K562 (cell line): ENCODE measurements around the gene C2CD4C. TPM values are rescaled to one million over a fixed set of nuclear protein-coding genes. Genes with fewer than 3 reads are reported as not detected.

Source experiments
- ATAC-seq: fragments of 200-7000 bp; cut with Tn5 transposase; 3 replicates; pipeline ENCODE4 v1.9.1; 2020; ENCODE audit warnings: moderate library complexity
- BruUV-seq: library from RNA; stranded (reverse); fragments of 400-500 nt; replicated peaks from 2 replicates; lab custom pipeline; 2021; lab: Mats Ljungman, UMichigan
- CTCF ChIA-PET: fragments of 300-600 bp; formaldehyde crosslinking; extraction: SDS; loops from one replicate; lab custom pipeline; 2021; ENCODE audit warnings: low intra/inter-chr PET ratio; lab: Yijun Ruan, JAX
- POLR2A ChIA-PET: fragments of 300-600, 350-650 bp; sonication (Branson Sonifier 250); formaldehyde crosslinking; extraction: SDS; loops from one replicate; lab custom pipeline; 2021; ENCODE audit warnings: antibody characterized with exemption, inconsistent platforms; lab: Yijun Ruan, JAX
- DNase-seq, 4 experiments: peaks; one replicate each; pipeline versions ENCODE4 v3.0.0 to v3.0.0-alpha.2; 2011 to 2018; ENCODE audit warnings: low spot score in 3 of 4, mixed read lengths in 3 of 4; ENCODE audit errors: extremely low read depth in 1 of 4
- FAIRE-seq: peaks from 2 replicates; lab custom pipeline; 2011; peaks lifted over from hg19 to GRCh38; lab: Jason Lieb, UNC
- H2AFZ ChIP-seq: 2 replicates; pipeline ENCODE4 v1.6.0; 2011; ENCODE audit warnings: low read depth, low read length, control low read depth, inconsistent platforms
- H3K27ac ChIP-seq: fragments of 200-600 bp; 3 replicates; pipeline ENCODE4 v1.8.0; 2011; ENCODE audit warnings: low read depth, mild to moderate bottlenecking, control low read depth, inconsistent platforms, low read length, moderate library complexity, mixed read lengths; ENCODE audit errors: extremely low read depth
- H3K27me3 ChIP-seq, 2 experiments: fragments of 300-600 bp in 1 of 2; 2 replicates in 1 of 2; 3 replicates in 1 of 2; pipeline versions ENCODE4 v1.6.0 to v1.8.0; 2011; ENCODE audit warnings: inconsistent platforms in 2 of 2, low read length in 2 of 2, mild to moderate bottlenecking in 1 of 2, mixed read lengths in 1 of 2, moderate library complexity in 1 of 2; ENCODE audit not compliant: control insufficient read depth in 2 of 2, insufficient read depth in 2 of 2
- H3K36me3 ChIP-seq: fragments of 300-600 bp; 3 replicates; pipeline ENCODE4 v1.8.0; 2011; ENCODE audit warnings: mild to moderate bottlenecking, low read length, inconsistent platforms; ENCODE audit not compliant: control insufficient read depth, insufficient read depth
- H3K4me1 ChIP-seq, 2 experiments: fragments of 200-600 bp in 1 of 2; replicated peaks in 1 of 2; 2 replicates in 1 of 2; 3 replicates in 1 of 2; pipeline versions ENCODE4 v1.5.1 to v1.8.0; 2011; ENCODE audit warnings: inconsistent platforms in 2 of 2, low read length in 2 of 2, mild to moderate bottlenecking in 1 of 2, mixed read lengths in 1 of 2, moderate library complexity in 1 of 2; ENCODE audit not compliant: control insufficient read depth in 2 of 2, insufficient read depth in 2 of 2
- H3K4me2 ChIP-seq: 2 replicates; pipeline ENCODE4 v1.6.1; 2011; ENCODE audit warnings: low read length, control low read depth, inconsistent platforms, mixed read lengths; ENCODE audit not compliant: insufficient read depth
- H3K4me3 ChIP-seq: fragments of 200-600 bp; sonication (generic), shearing (Covaris generic); 2 replicates; pipeline ENCODE4 v1.5.1; 2016; ENCODE audit warnings: control low read depth, inconsistent platforms
- H3K79me2 ChIP-seq: fragments of 200-600 bp; 3 replicates; pipeline ENCODE4 v1.8.0; 2011; ENCODE audit warnings: low read length, inconsistent platforms; ENCODE audit not compliant: control insufficient read depth, insufficient read depth
- H3K9ac ChIP-seq, 2 experiments: 2 replicates each; pipeline versions ENCODE4 v1.6.0 to v1.6.1; 2011; ENCODE audit warnings: low read depth in 2 of 2, low read length in 2 of 2, control low read depth in 1 of 2, inconsistent platforms in 1 of 2, mild to moderate bottlenecking in 1 of 2, mixed read lengths in 1 of 2; ENCODE audit not compliant: insufficient read depth in 1 of 2
- H3K9me1 ChIP-seq: one replicate; pipeline ENCODE4 v1.6.0; 2011; ENCODE audit warnings: inconsistent platforms, mild to moderate bottlenecking, low read length, moderate library complexity; ENCODE audit not compliant: control insufficient read depth, insufficient read depth
- H3K9me3 ChIP-seq: replicated peaks from 2 replicates; pipeline ENCODE4 v1.5.1; 2011; ENCODE audit warnings: low read depth, low read length, inconsistent platforms; ENCODE audit not compliant: control insufficient read depth, insufficient read depth
- H4K20me1 ChIP-seq: replicated peaks from 2 replicates; pipeline ENCODE4 v1.6.1; 2011; ENCODE audit warnings: low read length, inconsistent platforms, mixed read lengths; ENCODE audit not compliant: control insufficient read depth, insufficient read depth
- CAMTA2 ChIP-seq: fragments of 250-450 bp; sonication (Bioruptor Pico); conservative IDR thresholded peaks from 2 replicates; pipeline ENCODE4 v1.5.1; 2022
- ESRRB ChIP-seq: fragments of 250-450 bp; sonication (Bioruptor Pico); IDR thresholded peaks from 2 replicates; pipeline ENCODE4 v1.5.0; 2020; ENCODE audit warnings: mild to moderate bottlenecking, moderate library complexity, borderline replicate concordance
- FOSL1 ChIP-seq: fragments of 200-800 bp; sonication (Bioruptor generic); conservative IDR thresholded peaks from 2 replicates; pipeline ENCODE4 v1.6.1; 2016; ENCODE audit warnings: missing genetic modification characterization, missing compliant biosample characterization
- HMG20A ChIP-seq: fragments of 450-650 bp; formaldehyde crosslinking; conservative IDR thresholded peaks from 2 replicates; pipeline ENCODE4 v1.4.0; 2020; ENCODE audit warnings: mild to moderate bottlenecking, mixed read lengths
- KLF13 ChIP-seq: fragments of 450-650 bp; IDR thresholded peaks from 2 replicates; pipeline ENCODE4 v1.6.1; 2016; ENCODE audit warnings: missing genetic modification characterization, low read depth, mild to moderate bottlenecking, missing compliant biosample characterization, moderate library complexity, borderline replicate concordance
- MAZ ChIP-seq, 2 experiments: fragments of 450-650 bp in 1 of 2; sonication (generic) in 1 of 2; formaldehyde crosslinking; IDR thresholded peaks in 1 of 2; conservative IDR thresholded peaks in 1 of 2; 2 replicates each; pipeline versions ENCODE4 v1.4.0 to v1.5.0; 2020; ENCODE audit warnings: mild to moderate bottlenecking in 1 of 2, missing genetic modification reagents in 1 of 2
- PKNOX1 ChIP-seq: fragments of 450-650 bp; IDR thresholded peaks from 2 replicates; pipeline ENCODE4 v1.6.1; 2016
- POLR2H ChIP-seq: IDR thresholded peaks from 2 replicates; pipeline ENCODE4 v1.6.1; 2016; ENCODE audit warnings: missing genetic modification characterization, low read depth, mild to moderate bottlenecking, control low read depth, missing compliant biosample characterization, moderate library complexity
- PPARD ChIP-seq: fragments of 250-450 bp; sonication (Bioruptor Pico); IDR thresholded peaks from 2 replicates; pipeline ENCODE4 v1.8.0; 2022; ENCODE audit warnings: inconsistent platforms, mild to moderate bottlenecking, moderate library complexity
- PYGO2 ChIP-seq: fragments of 450-650 bp; IDR thresholded peaks from 2 replicates; pipeline ENCODE4 v1.6.1; 2016; ENCODE audit warnings: mild to moderate bottlenecking, missing genetic modification characterization, moderate library complexity, missing compliant biosample characterization
- RAD51 ChIP-seq: fragments of 450-650 bp; IDR thresholded peaks from 2 replicates; pipeline ENCODE4 v1.7.1; 2016; ENCODE audit warnings: low read depth, mild to moderate bottlenecking, borderline replicate concordance
- RHOXF2B ChIP-seq: fragments of 250-450 bp; sonication (Bioruptor Pico); conservative IDR thresholded peaks from 2 replicates; pipeline ENCODE4 v1.5.1; 2021
- SMC3 ChIP-seq: conservative IDR thresholded peaks from 2 replicates; pipeline ENCODE4 v1.6.1; 2011; ENCODE audit warnings: low read depth, low read length, improper control_type of control experiment; ENCODE audit not compliant: insufficient read depth
- SP1 ChIP-seq: sonication (generic); formaldehyde crosslinking; IDR thresholded peaks from 2 replicates; pipeline ENCODE4 v1.8.1; 2022; ENCODE audit warnings: mild to moderate bottlenecking, missing genetic modification reagents
- TFE3 ChIP-seq: fragments of 450-650 bp; formaldehyde crosslinking; IDR thresholded peaks from 2 replicates; pipeline ENCODE4 v1.4.0; 2020; ENCODE audit warnings: mild to moderate bottlenecking, mixed read lengths
- TGIF2 ChIP-seq: sonication (generic); formaldehyde crosslinking; IDR thresholded peaks from 2 replicates; pipeline ENCODE4 v1.8.1; 2022; ENCODE audit warnings: mild to moderate bottlenecking, missing genetic modification reagents, moderate library complexity
- TRIM24 ChIP-seq, 2 experiments: fragments of 450-650 bp; IDR thresholded peaks; 2 replicates each; pipeline ENCODE4 v1.6.1; 2016
- ZBTB8A ChIP-seq: fragments of 450-650 bp; IDR thresholded peaks from 2 replicates; pipeline ENCODE4 v1.6.1; 2018; ENCODE audit warnings: mild to moderate bottlenecking, moderate library complexity; ENCODE audit not compliant: partially characterized antibody
- ZNF140 ChIP-seq: fragments of 250-450 bp; sonication (Bioruptor Pico); IDR thresholded peaks from 2 replicates; pipeline ENCODE4 v1.8.0; 2021; ENCODE audit warnings: moderate library complexity, mild to moderate bottlenecking, inconsistent platforms
- WGBS: fragments of 100-300 bp; shearing (Covaris generic); methylation state at CpG from one replicate; pipeline ENCODE4 v1.1.6; 2016; ENCODE audit warnings: low coverage, mixed read lengths; ENCODE audit not compliant: insufficient coverage; ENCODE audit errors: missing lambda C conversion rate; 5-methylcytosine and 5-hydroxymethylcytosine counted together
- in situ Hi-C: fragments of 300-500 bp; cut with MboI; formaldehyde crosslinking; loops from 4 replicates; pipeline ENCODE4 v1.15.0; 2018; ENCODE audit warnings: inconsistent platforms, mixed read lengths
- intact Hi-C: fragments of 100-400 bp; cut with micrococcal nuclease; formaldehyde crosslinking; loops from 2 replicates; pipeline ENCODE4 v1.14.2; 2022
- polyA plus RNA-seq, 8 experiments: library from polyadenylated mRNA; depleted of rRNA in 4 of 8; stranded (reverse) in 5 of 8; unstranded in 3 of 8; fragments of >200 nt; fragmentation: Nextera tagmentation in 2 of 8; fragmentation: Illumina TruSeq in 1 of 8; extraction: Ambion mirVana in 2 of 8; extraction: Trizol in 1 of 8; gene quantifications; 2 replicates each; pipeline versions ENCODE4 v1.2.1 to v1.2.3, GENCODE V29; 2011 to 2014; ENCODE audit warnings: inconsistent platforms in 1 of 8, missing spikeins in 1 of 8
- total RNA-seq, 7 experiments: library from RNA; depleted of rRNA in 6 of 7; stranded (reverse); fragments of >200 nt in 6 of 7; fragmentation: Illumina TruSeq in 2 of 7; extraction: Trizol in 2 of 7; gene quantifications; 2 replicates each; pipeline versions ENCODE4 v1.2.1 to v1.2.3, GENCODE V29; 2011 to 2021; ENCODE audit warnings: low replicate concordance in 1 of 7

The C2CD4C gene
- total and polyA plus RNA-seq, 9 of the 15 experiments (the other 6 are each of a cell fraction or from before 2014, with no cell fraction given): 0.01 to 0.07 TPM; not detected in 7

GRCh38 chr19:397321-397720, 11.6 kb downstream of the C2CD4C start:
- Histone ChIP-seq H3K4me2 (no peak overlapping the region), H3K4me1 (peaks cover 0 to 15% of the 10 kb centered on the region in 2 experiments; a peak in 2 of 5 replicates), H3K27me3 (peaks cover 6 to 29% of the 10 kb centered on the region in 2 experiments; a peak in 3 of 5 replicates), H3K9me1 (no peaks in the 10 kb centered on the region), H3K36me3 (no peaks in the 10 kb centered on the region), H3K9me3 (peaks cover 4% of the 10 kb centered on the region; the same call in 1 of the 2 replicates), H3K27ac (no peak overlapping the region), H2AFZ (no peak overlapping the region), H3K4me3 (no peak overlapping the region), H3K9ac (no peak overlapping the region), H4K20me1 (no peaks in the 10 kb centered on the region), H3K79me2 (no peaks in the 10 kb centered on the region)
- DNase-seq (no peak), ATAC-seq (no peak), FAIRE-seq (no peak)
- 16% methylated on average over 18 of the region's 18 CpGs for WGBS
- in situ Hi-C loops (no loop called here), intact Hi-C loops (no loop called here)
- CTCF ChIA-PET: no interaction called here
- POLR2A ChIA-PET: no interaction called here
- TF ChIP-seq POLR2H (tag) (no peak), ZNF140 (CRISPR knock-in tag) (no peak), MAZ (CRISPR knock-in tag; conservative IDR thresholded peaks at IDR 0.05 in 1 of 2, IDR thresholded peaks at IDR 0.05 in 1 of 2) (no peak), HMG20A (CRISPR knock-in tag) (no peak), FOSL1 (tag) (no peak), TFE3 (CRISPR knock-in tag) (no peak), SMC3 (no peak), TRIM24 (IDR thresholded peaks at IDR 0.05) (no peak), RAD51 (no peak), PKNOX1 (no peak), SP1 (CRISPR knock-in tag) (no peak), ZBTB8A (no peak), KLF13 (tag) (no peak), PPARD (no peak), ESRRB (no peak), TGIF2 (no peak), CAMTA2 (no peak), RHOXF2B (CRISPR knock-in tag) (no peak), PYGO2 (tag) (no peak)
- no TSS peak for BruUV-seq
